NB4 (cell line): ENCODE measurements around the gene DPYSL5.

Source experiments
- MYC ChIP-seq: IDR thresholded peaks from 2 replicates; pipeline ENCODE4 v1.6.1; 2011; ENCODE audit warnings: low read depth, low read length
- POLR2A ChIP-seq: IDR thresholded peaks from 2 replicates; pipeline ENCODE4 v1.6.1; 2011; ENCODE audit warnings: mild to moderate bottlenecking; ENCODE audit not compliant: insufficient read length; ENCODE audit errors: extremely low read depth
- TF ChIP-seq, protein P1 (sequence below): IDR thresholded peaks from one replicate; pipeline ENCODE4 v1.5.1; 2012; ENCODE audit warnings: low read depth, low read length
- TF ChIP-seq, protein P2 (sequence below): IDR thresholded peaks from 2 replicates; pipeline ENCODE4 v1.6.1; 2011; ENCODE audit warnings: low read depth, low read length

DNA sequence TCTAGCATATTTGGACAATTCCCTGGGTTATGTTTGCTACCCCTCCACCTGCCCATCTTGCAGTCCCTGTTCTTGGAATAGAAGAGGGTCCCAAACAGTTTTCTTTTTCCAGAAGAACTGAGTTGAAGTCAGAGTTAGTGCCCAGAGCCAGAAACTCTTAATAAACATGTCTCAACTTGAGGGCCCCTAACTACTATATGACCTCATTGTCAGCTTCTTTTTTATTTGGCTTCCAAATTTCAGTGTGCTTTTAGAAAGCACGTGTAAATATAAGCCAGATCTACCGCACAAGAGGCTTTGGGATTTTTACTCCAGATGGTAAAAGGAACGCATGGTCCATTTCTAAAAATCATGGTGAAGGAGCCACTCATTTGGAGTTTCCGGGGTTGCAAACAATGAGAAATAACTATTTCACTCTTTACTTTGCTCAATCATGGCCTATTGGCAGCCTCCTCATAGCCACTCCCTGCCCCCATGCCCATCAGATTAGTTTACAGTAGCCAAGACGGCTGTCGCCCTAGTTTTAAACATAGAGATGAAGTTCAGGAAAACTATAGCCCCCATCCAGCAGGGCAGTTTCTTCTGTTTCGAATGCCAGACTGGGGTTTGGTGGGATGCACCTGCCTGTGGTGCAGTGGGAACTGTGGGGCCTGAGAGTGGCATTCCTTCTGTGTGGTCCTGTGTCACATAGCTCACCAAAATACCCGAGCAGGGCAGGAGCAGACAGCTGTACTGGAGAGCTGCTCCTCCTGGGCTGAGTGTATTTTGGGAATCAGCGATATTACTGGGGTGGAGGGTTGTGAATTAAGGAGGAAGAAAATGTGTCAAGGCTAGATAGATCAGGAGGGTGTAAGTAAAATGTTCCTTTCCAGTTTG is 124.2 kb downstream of the DPYSL5 start:
- TF ChIP-seq, protein P1, sequence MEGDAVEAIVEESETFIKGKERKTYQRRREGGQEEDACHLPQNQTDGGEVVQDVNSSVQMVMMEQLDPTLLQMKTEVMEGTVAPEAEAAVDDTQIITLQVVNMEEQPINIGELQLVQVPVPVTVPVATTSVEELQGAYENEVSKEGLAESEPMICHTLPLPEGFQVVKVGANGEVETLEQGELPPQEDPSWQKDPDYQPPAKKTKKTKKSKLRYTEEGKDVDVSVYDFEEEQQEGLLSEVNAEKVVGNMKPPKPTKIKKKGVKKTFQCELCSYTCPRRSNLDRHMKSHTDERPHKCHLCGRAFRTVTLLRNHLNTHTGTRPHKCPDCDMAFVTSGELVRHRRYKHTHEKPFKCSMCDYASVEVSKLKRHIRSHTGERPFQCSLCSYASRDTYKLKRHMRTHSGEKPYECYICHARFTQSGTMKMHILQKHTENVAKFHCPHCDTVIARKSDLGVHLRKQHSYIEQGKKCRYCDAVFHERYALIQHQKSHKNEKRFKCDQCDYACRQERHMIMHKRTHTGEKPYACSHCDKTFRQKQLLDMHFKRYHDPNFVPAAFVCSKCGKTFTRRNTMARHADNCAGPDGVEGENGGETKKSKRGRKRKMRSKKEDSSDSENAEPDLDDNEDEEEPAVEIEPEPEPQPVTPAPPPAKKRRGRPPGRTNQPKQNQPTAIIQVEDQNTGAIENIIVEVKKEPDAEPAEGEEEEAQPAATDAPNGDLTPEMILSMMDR = no peak
- TF ChIP-seq POLR2A = no peak
- no peak for TF ChIP-seq MYC
- TF ChIP-seq, protein P2, sequence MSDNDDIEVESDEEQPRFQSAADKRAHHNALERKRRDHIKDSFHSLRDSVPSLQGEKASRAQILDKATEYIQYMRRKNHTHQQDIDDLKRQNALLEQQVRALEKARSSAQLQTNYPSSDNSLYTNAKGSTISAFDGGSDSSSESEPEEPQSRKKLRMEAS = no peak
